T-helper 1 cell treated with Interleukin-12 subunit alpha and Interleukin-12 subunit beta and Interleukin-4 antibody, amounts not matched to agents 30 ng/mL and 1 ng/mL, for 36 hours (primary cell): Measurements from ENCODE around the gene TMEM250. TPM values are rescaled to one million over a fixed set of nuclear protein-coding genes. Genes with fewer than 3 reads are reported as not detected.

ENCODE experiments used
- total RNA-seq: library from RNA; stranded (reverse); gene quantifications from 2 replicates; pipeline ENCODE4 v1.2.3, GENCODE V29; 2022

The TMEM250 gene
- total RNA-seq, 1 donor from 2014 or later: 50.0 TPM

Other genes with a start within 250 kb of the TMEM250 start
- gene CAMSAP1, start 211.3 kb downstream of the TMEM250 start, total RNA-seq: 22.9 and 25.2 TPM in 2 replicates
- gene UBAC1, start 157.5 kb downstream of the TMEM250 start, total RNA-seq: 33.4 and 35.9 TPM in 2 replicates
- gene NACC2, start 23.6 kb downstream of the TMEM250 start, total RNA-seq: 3.5 and 3.7 TPM in 2 replicates
- not detected in 2 replicates for gene LHX3, start 86.3 kb upstream of the TMEM250 start, total RNA-seq
- gene QSOX2, start 126.9 kb upstream of the TMEM250 start, total RNA-seq: 16.0 and 16.3 TPM in 2 replicates
- not detected in 2 replicates for gene CCDC187, start 185.2 kb upstream of the TMEM250 start, total RNA-seq
- gene GPSM1, start 208.7 kb upstream of the TMEM250 start, total RNA-seq: 5.9 and 6.1 TPM in 2 replicates
- gene DNLZ, start 244.9 kb upstream of the TMEM250 start, total RNA-seq: 17.2 and 18.3 TPM in 2 replicates